Measurements from ENCODE around the gene SUFU. TPM values are rescaled to one million over a fixed set of nuclear protein-coding genes. Genes with fewer than 3 reads are reported as not detected.

Gene SUFU
- total and polyA plus RNA-seq, 2 of the 4 experiments (the other 2 are of a cell fraction) = 2.2 to 11.0 TPM

GRCh38 chr10:102491136-102491535 lies 12.6 kb upstream of the SUFU start:
- H3K9ac ChIP-seq (ENCODE audit: low read depth, low read length) = no peak overlapping the region
- H4K20me1 ChIP-seq (ENCODE audit: insufficient read depth, low read length) = peaks cover 50% of the 10 kb centered on the region
- no peak overlapping the region for H2AFZ ChIP-seq (replicated peaks; ENCODE audit: low read length, poor library complexity)
- no peak overlapping the region for H3K56ac ChIP-seq (ENCODE audit: extremely low read depth, insufficient read depth, low read length)
- WGBS, 2 experiments (ENCODE audit: extremely low coverage in 2 of 2, insufficient read length in 1 of 2) = no CpG with 5 or more reads among the region's 4 CpGs
- POLR2A ChIA-PET (ENCODE audit: unreplicated experiment) = no interaction called here
- DNase-seq = no peak
- no peak overlapping the region for H4K91ac ChIP-seq (ENCODE audit: insufficient read depth, low read depth, low read length)
- H2BK5ac ChIP-seq (ENCODE audit: low read depth, low read length, poor library complexity, severe bottlenecking) = no peak overlapping the region
- H2BK120ac ChIP-seq (ENCODE audit: low read depth, low read length) = no peak overlapping the region
- peaks cover 25 to 59% of the 10 kb centered on the region in 2 experiments for H3K79me1 ChIP-seq (ENCODE audit: low read depth in 1 of 2, low read length in 2 of 2)
- BruUV-seq (replicated peaks) = no TSS peak
- no peak overlapping the region for H3K14ac ChIP-seq (replicated peaks; ENCODE audit: low read depth, low read length)
- H3K18ac ChIP-seq (ENCODE audit: low read depth, low read length) = no peak overlapping the region
- H3K9me3 ChIP-seq (ENCODE audit: control insufficient read depth, insufficient read depth, low read length) = no peaks in the 10 kb centered on the region
- H3K9me1 ChIP-seq (ENCODE audit: insufficient read depth, low read length) = peaks cover 12% of the 10 kb centered on the region; the same call in 1 of the 2 replicates
- no peak overlapping the region for H3K4ac ChIP-seq (ENCODE audit: low read depth, low read length)
- in situ Hi-C loops (cut with MboI; ENCODE audit: low sequenced_read_pairs) = no loop called here
- no peak for TF ChIP-seq CHD1 (IDR thresholded peaks at IDR 0.05; ENCODE audit: low read depth, low read length)
- no peak for TF ChIP-seq USF2 (IDR thresholded peaks at IDR 0.05; ENCODE audit: low read depth, low read length)
- no peak for TF ChIP-seq ELK1 (IDR thresholded peaks at IDR 0.05; ENCODE audit: borderline replicate concordance, low read depth, low read length)
- TF ChIP-seq RAD21 (IDR thresholded peaks at IDR 0.05; ENCODE audit: low read length) = no peak
- TF ChIP-seq MXI1 (IDR thresholded peaks at IDR 0.05; ENCODE audit: borderline replicate concordance, low read depth, low read length) = no peak
- TF ChIP-seq BHLHE40 (IDR thresholded peaks at IDR 0.05; ENCODE audit: low read depth, low read length) = no peak
- TF ChIP-seq RFX5 (IDR thresholded peaks at IDR 0.05; ENCODE audit: low read depth, low read length) = no peak
- no peak for TF ChIP-seq RCOR1 (IDR thresholded peaks at IDR 0.05; ENCODE audit: insufficient replicate concordance, low read length)
- no peak for TF ChIP-seq CTCF (conservative IDR thresholded peaks at IDR 0.05; ENCODE audit: low read depth, low read length)
- no peak for TF ChIP-seq SMC3 (IDR thresholded peaks at IDR 0.05; ENCODE audit: low read depth, low read length)
- no peak for TF ChIP-seq CEBPB (IDR thresholded peaks at IDR 0.05; ENCODE audit: low read depth, low read length)
- no peak for TF ChIP-seq MAFK (IDR thresholded peaks at IDR 0.05; ENCODE audit: low read depth, low read length)
- H2AK9ac ChIP-seq (replicated peaks; ENCODE audit: low read depth, low read length, poor library complexity) = no peak overlapping the region
- no peak overlapping the region for H4K8ac ChIP-seq (ENCODE audit: low read depth in 2 of 2, low read length in 2 of 2)
- no peak overlapping the region for H2AK5ac ChIP-seq (ENCODE audit: low read depth, low read length)
- no peak for ATAC-seq (ENCODE audit: low read depth)
- H2BK15ac ChIP-seq (ENCODE audit: low read depth, low read length) = no peak overlapping the region
- H3K4me1 ChIP-seq (ENCODE audit: control insufficient read depth, insufficient read depth, low read length) = no peaks in the 10 kb centered on the region
- CTCF ChIA-PET = no interaction called here
- H4K5ac ChIP-seq (ENCODE audit: low read depth, low read length) = no peak overlapping the region
- H3K23ac ChIP-seq (ENCODE audit: low read depth, low read length) = no peak overlapping the region
- H3K4me2 ChIP-seq (ENCODE audit: low read depth, low read length) = no peak overlapping the region
- H3K27me3 ChIP-seq (ENCODE audit: control insufficient read depth, insufficient read depth, low read length) = no peaks in the 10 kb centered on the region
- peaks cover 35% of the 10 kb centered on the region for H3K36me3 ChIP-seq (ENCODE audit: control insufficient read depth, insufficient read depth, low read length)
- no peak overlapping the region for H3K4me3 ChIP-seq (ENCODE audit: insufficient read depth, low read depth, low read length)
- no peak overlapping the region for H2BK20ac ChIP-seq (ENCODE audit: low read depth, low read length)
- dilution Hi-C loops (cut with HindIII; ENCODE audit: low sequenced_read_pairs, unreplicated experiment) = no loop called here
- intact Hi-C loops (cut with micrococcal nuclease) = no loop called here
- H3K27ac ChIP-seq (ENCODE audit: insufficient read depth, low read length) = no peak overlapping the region

Data from IMR-90 (cell line).